Adrenal gland (tissue), 5 donors: Measurements from ENCODE around the gene LCE6A.

Experiments used
- POLR2A ChIP-seq, 2 donors: fragments of 450-650 bp; IDR thresholded peaks; one replicate each; pipeline ENCODE4 v1.6.1; 2017; ENCODE audit warnings: antibody characterized with exemption in 2 of 2, mild to moderate bottlenecking in 2 of 2, moderate library complexity in 1 of 2
- TF ChIP-seq, protein P1 (sequence below), 6 experiments: fragments of 450-650 bp in 4 of 6; fragments of 200-600 bp in 2 of 6; sonication (generic) in 1 of 6; IDR thresholded peaks; 1 replicate in 5 of 6; 2 replicates in 1 of 6; pipeline versions ENCODE4 v1.5.1 to v1.8.0; 2016 to 2021; ENCODE audit warnings: antibody characterized with exemption in 6 of 6, mild to moderate bottlenecking in 2 of 6, moderate library complexity in 1 of 6
- donor health status: DM: no; HTN: no; CAD: no.

DNA sequence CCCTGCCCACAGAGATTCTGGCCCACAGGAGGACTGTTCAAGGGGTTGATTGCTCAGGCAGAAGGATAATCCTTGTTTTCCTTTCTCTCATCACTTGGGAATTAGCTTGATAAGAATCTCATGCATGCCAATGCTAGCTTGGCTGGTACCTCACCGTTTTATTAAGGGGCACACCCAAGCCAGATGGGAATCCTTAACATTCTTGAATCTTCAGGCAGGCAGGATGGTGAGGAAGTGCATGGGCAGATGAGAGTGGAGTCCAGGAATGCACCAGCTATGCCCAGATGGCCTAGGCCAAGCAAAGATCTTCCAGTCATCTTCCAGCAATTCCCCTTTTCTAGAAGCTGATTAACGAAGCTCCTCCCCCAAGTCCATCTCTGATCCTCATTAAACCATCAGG is 13.0 kb downstream of the LCE6A start:
- TF ChIP-seq, protein P1, sequence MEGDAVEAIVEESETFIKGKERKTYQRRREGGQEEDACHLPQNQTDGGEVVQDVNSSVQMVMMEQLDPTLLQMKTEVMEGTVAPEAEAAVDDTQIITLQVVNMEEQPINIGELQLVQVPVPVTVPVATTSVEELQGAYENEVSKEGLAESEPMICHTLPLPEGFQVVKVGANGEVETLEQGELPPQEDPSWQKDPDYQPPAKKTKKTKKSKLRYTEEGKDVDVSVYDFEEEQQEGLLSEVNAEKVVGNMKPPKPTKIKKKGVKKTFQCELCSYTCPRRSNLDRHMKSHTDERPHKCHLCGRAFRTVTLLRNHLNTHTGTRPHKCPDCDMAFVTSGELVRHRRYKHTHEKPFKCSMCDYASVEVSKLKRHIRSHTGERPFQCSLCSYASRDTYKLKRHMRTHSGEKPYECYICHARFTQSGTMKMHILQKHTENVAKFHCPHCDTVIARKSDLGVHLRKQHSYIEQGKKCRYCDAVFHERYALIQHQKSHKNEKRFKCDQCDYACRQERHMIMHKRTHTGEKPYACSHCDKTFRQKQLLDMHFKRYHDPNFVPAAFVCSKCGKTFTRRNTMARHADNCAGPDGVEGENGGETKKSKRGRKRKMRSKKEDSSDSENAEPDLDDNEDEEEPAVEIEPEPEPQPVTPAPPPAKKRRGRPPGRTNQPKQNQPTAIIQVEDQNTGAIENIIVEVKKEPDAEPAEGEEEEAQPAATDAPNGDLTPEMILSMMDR (IDR thresholded peaks at IDR 0.05), result no peak
- TF ChIP-seq POLR2A (IDR thresholded peaks at IDR 0.05), result no peak
